Glutamatergic neuron (in vitro differentiated cells): ENCODE data around the gene LRRC17. TPM values are rescaled to one million over a fixed set of nuclear protein-coding genes. Genes with fewer than 3 reads are reported as not detected.

Experiments used
- DNase-seq: peaks from one replicate; pipeline ENCODE4 v3.0.0; 2022
- H3K27ac Mint-ChIP-seq: one replicate; pipeline ENCODE4 v1.8.0; 2020; ENCODE audit warnings: mild to moderate bottlenecking, mixed read lengths, inconsistent platforms; ENCODE audit not compliant: unreplicated experiment
- H3K27me3 Mint-ChIP-seq: one replicate; pipeline ENCODE4 v1.8.0; 2020; ENCODE audit warnings: mild to moderate bottlenecking, moderate library complexity, mixed read lengths, inconsistent platforms; ENCODE audit not compliant: unreplicated experiment
- H3K36me3 Mint-ChIP-seq: one replicate; pipeline ENCODE4 v1.8.0; 2020; ENCODE audit warnings: mild to moderate bottlenecking, mixed read lengths, inconsistent platforms; ENCODE audit not compliant: unreplicated experiment
- H3K4me1 Mint-ChIP-seq: one replicate; pipeline ENCODE4 v1.8.0; 2020; ENCODE audit warnings: mild to moderate bottlenecking, low read depth, mixed read lengths, inconsistent platforms; ENCODE audit not compliant: unreplicated experiment
- H3K4me3 Mint-ChIP-seq: one replicate; pipeline ENCODE4 v1.8.0; 2020; ENCODE audit warnings: mild to moderate bottlenecking, mixed read lengths, inconsistent platforms; ENCODE audit not compliant: unreplicated experiment
- H3K9me3 Mint-ChIP-seq: one replicate; pipeline ENCODE4 v1.8.0; 2020; ENCODE audit warnings: mild to moderate bottlenecking, moderate library complexity, mixed read lengths, inconsistent platforms; ENCODE audit not compliant: unreplicated experiment
- long read RNA-seq: library from polyadenylated mRNA; unstranded; transcript quantifications from one replicate; pipeline ENCODE4 v2.0.0, GENCODE V29; 2020; ENCODE audit not compliant: unreplicated experiment
- total RNA-seq: library from RNA; stranded (reverse); fragmentation: NEBNext Ultra II Directional; extraction: Animal tissue kit (Norgen Biotek cat#: 25700); gene quantifications from one replicate; pipeline ENCODE4 v1.2.1, GENCODE V29; 2021; ENCODE audit not compliant: unreplicated experiment
- TF ChIP-seq, protein P1 (sequence below): fragments of 200-600 bp; sonication (generic); IDR thresholded peaks from one replicate; pipeline ENCODE4 v1.5.0; 2021; ENCODE audit not compliant: partially characterized antibody, unreplicated experiment

LRRC17 gene, protein sequence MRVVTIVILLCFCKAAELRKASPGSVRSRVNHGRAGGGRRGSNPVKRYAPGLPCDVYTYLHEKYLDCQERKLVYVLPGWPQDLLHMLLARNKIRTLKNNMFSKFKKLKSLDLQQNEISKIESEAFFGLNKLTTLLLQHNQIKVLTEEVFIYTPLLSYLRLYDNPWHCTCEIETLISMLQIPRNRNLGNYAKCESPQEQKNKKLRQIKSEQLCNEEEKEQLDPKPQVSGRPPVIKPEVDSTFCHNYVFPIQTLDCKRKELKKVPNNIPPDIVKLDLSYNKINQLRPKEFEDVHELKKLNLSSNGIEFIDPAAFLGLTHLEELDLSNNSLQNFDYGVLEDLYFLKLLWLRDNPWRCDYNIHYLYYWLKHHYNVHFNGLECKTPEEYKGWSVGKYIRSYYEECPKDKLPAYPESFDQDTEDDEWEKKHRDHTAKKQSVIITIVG
- total RNA-seq, result 0.34 TPM
- long read RNA-seq, result 0 reads

DNA sequence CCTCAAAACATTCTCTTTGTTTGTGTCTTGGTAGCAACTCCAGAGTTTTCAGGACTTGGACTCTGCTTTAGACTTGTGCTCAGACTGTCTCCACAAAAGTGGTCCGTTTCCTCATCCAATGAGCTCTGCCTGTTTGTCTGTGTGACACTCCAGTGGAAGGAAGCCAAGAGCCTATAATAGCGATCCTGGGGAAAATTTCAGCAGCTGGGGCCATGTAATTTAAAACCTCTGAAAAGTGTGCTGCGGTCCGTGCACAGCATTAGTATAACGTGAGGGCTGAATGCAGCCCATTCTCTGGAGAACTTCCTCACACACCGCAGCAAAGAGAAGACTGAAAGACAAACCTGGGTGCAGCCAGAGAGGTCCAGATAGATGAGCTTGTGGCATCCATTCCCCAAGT is at the start of gene LRRC17:
TSS of gene LRRC17 (plus strand) at position 259 of the 400 bp plus-strand sequence. CDS start 20,914 bp downstream, outside the sequence.
- DNase-seq, result no peak
- Mint-ChIP-seq H3K27ac (no peak within 1 kb of the TSS), H3K36me3 (no peaks in the 10 kb centered on the region), H3K27me3 (no peaks in the 10 kb centered on the region), H3K9me3 (peaks cover 2% of the 10 kb centered on the region), H3K4me3 (peak within 1 kb of the TSS; percentile 12), H3K4me1 (peaks cover 8% of the 10 kb centered on the region)
- TF ChIP-seq, protein P1, sequence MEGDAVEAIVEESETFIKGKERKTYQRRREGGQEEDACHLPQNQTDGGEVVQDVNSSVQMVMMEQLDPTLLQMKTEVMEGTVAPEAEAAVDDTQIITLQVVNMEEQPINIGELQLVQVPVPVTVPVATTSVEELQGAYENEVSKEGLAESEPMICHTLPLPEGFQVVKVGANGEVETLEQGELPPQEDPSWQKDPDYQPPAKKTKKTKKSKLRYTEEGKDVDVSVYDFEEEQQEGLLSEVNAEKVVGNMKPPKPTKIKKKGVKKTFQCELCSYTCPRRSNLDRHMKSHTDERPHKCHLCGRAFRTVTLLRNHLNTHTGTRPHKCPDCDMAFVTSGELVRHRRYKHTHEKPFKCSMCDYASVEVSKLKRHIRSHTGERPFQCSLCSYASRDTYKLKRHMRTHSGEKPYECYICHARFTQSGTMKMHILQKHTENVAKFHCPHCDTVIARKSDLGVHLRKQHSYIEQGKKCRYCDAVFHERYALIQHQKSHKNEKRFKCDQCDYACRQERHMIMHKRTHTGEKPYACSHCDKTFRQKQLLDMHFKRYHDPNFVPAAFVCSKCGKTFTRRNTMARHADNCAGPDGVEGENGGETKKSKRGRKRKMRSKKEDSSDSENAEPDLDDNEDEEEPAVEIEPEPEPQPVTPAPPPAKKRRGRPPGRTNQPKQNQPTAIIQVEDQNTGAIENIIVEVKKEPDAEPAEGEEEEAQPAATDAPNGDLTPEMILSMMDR, result no peak

DNA sequence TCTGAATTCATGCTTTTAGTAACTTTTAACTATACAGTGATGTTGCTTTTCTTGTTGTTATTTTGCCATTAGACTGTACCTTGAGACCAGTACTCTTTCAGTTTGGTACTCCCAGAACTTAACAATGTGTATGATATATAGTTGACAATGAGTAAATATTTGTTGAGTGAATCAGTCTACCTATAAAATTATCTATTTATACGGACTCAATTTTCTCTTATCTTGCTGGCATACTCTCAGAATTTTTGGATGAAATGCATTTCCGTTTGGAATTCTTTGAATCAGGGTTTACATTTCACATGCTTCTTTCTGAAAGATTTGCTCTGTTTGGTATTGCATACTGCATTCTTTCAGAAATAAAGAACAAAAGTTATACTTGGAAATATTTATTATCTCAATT is 47.8 kb upstream of the LRRC17 start:
- no peak overlapping the region for H3K4me3 Mint-ChIP-seq
- no peaks in the 10 kb centered on the region for H3K36me3 Mint-ChIP-seq
- H3K27ac Mint-ChIP-seq, result no peak overlapping the region
- no peak for DNase-seq
- peaks cover 2% of the 10 kb centered on the region for H3K9me3 Mint-ChIP-seq
- TF ChIP-seq, protein P1, result no peak
- H3K27me3 Mint-ChIP-seq, result no peaks in the 10 kb centered on the region
- H3K4me1 Mint-ChIP-seq, result no peaks in the 10 kb centered on the region

GRCh38 chr7:102866535-102867215 is 46.1 kb upstream of the LRRC17 start:
- H3K27ac Mint-ChIP-seq, result no peak overlapping the region
- H3K9me3 Mint-ChIP-seq, result peaks cover 2% of the 10 kb centered on the region
- H3K4me1 Mint-ChIP-seq, result no peaks in the 10 kb centered on the region
- TF ChIP-seq, protein P1, result no peak
- DNase-seq, result no peak
- no peaks in the 10 kb centered on the region for H3K27me3 Mint-ChIP-seq
- no peak overlapping the region for H3K4me3 Mint-ChIP-seq
- no peaks in the 10 kb centered on the region for H3K36me3 Mint-ChIP-seq

- H3K9me3 Mint-ChIP-seq, result peaks cover 4% of the 10 kb centered on the region
- no peaks in the 10 kb centered on the region for H3K4me1 Mint-ChIP-seq
- TF ChIP-seq, protein P1, result no peak
- no peak overlapping the region for H3K4me3 Mint-ChIP-seq
- no peak overlapping the region for H3K27ac Mint-ChIP-seq
- no peaks in the 10 kb centered on the region for H3K36me3 Mint-ChIP-seq
- no peaks in the 10 kb centered on the region for H3K27me3 Mint-ChIP-seq
- no peak for DNase-seq
Observed at GRCh38 chr7:102869195-102869594, 43.6 kb upstream of the LRRC17 start.

- TF ChIP-seq, protein P1, result no peak
- Mint-ChIP-seq H3K27me3 (no peaks in the 10 kb centered on the region), H3K4me3 (no peak overlapping the region), H3K9me3 (peaks cover 4% of the 10 kb centered on the region), H3K4me1 (no peaks in the 10 kb centered on the region), H3K36me3 (no peaks in the 10 kb centered on the region), H3K27ac (no peak overlapping the region)
- no peak for DNase-seq
Observed at GRCh38 chr7:102872460-102872859, 40.3 kb upstream of the LRRC17 start.
